ENCODE results near the gene DCAKD. TPM values are rescaled to one million over a fixed set of nuclear protein-coding genes. Genes with fewer than 3 reads are reported as not detected.

The DCAKD gene
- total RNA-seq, 1 experiment from 2014 or later = 48.3 TPM

- no peaks in the 10 kb centered on the region for H3K9me3 ChIP-seq (ENCODE audit: control insufficient read depth, low read depth, low read length)
- no peak overlapping the region for H3K4ac ChIP-seq (ENCODE audit: low read depth, low read length)
- H3K23ac ChIP-seq (ENCODE audit: insufficient read length, low read depth, low read length) = no peak overlapping the region
- no peaks in the 10 kb centered on the region for H4K20me1 ChIP-seq (ENCODE audit: control insufficient read depth, insufficient read depth, insufficient read length)
- peaks cover 23 to 57% of the 10 kb centered on the region in 2 experiments for H3K4me1 Mint-ChIP-seq
- no peaks in the 10 kb centered on the region; the same call in 1 of the 2 replicates for H3K4me1 ChIP-seq (ENCODE audit: insufficient read depth, low read length)
- no peaks in the 10 kb centered on the region for H3K9me3 Mint-ChIP-seq
- H3K4me2 ChIP-seq (ENCODE audit: insufficient read depth, insufficient read length, low read length) = no peak overlapping the region
- H2BK15ac ChIP-seq (ENCODE audit: low read depth, low read length) = no peak overlapping the region
- H4K8ac ChIP-seq (replicated peaks; ENCODE audit: insufficient read length, low read depth, low read length) = no peak overlapping the region
- H3K4me3 Mint-ChIP-seq = no peak overlapping the region
- H3K79me2 ChIP-seq (ENCODE audit: insufficient read depth, low read length) = no peaks in the 10 kb centered on the region
- no peak overlapping the region for H3K56ac ChIP-seq (ENCODE audit: insufficient read length, low read depth, low read length)
- DNase-seq = no peak
- WGBS (ENCODE audit: extremely low coverage, insufficient read length, low lambda C conversion rate) = no CpG with 5 or more reads among the region's 13 CpGs
- H3K27me3 Mint-ChIP-seq (ENCODE audit: low read depth) = peaks cover 62% of the 10 kb centered on the region
- H3K14ac ChIP-seq (ENCODE audit: insufficient read depth, low read length) = no peak overlapping the region
- H3T11ph ChIP-seq (ENCODE audit: low read length) = no peak overlapping the region
- H3K27me3 ChIP-seq (ENCODE audit: insufficient read depth, low read length) = no peaks in the 10 kb centered on the region
- no peaks in the 10 kb centered on the region for H3K36me3 Mint-ChIP-seq (ENCODE audit: insufficient read depth in 1 of 3, low read depth in 3 of 3)
- peaks cover 6% of the 10 kb centered on the region for H3K23me2 ChIP-seq (ENCODE audit: insufficient read length, low read depth, low read length, poor library complexity, severe bottlenecking)
- no peak overlapping the region for H3K18ac ChIP-seq (ENCODE audit: insufficient read length, low read depth, low read length)
- no peak overlapping the region for H2BK12ac ChIP-seq (ENCODE audit: insufficient read length, low read depth, low read length)
- no peak overlapping the region for H2BK20ac ChIP-seq (ENCODE audit: low read depth, low read length, poor library complexity, severe bottlenecking)
- H3K27ac Mint-ChIP-seq = no peak overlapping the region
- H3K79me1 ChIP-seq (ENCODE audit: insufficient read depth, low read depth, low read length, poor library complexity, severe bottlenecking) = no peaks in the 10 kb centered on the region
- no peak overlapping the region for H3K9ac ChIP-seq (ENCODE audit: extremely low read depth, insufficient read length, low read length)
- H4K91ac ChIP-seq (ENCODE audit: insufficient read length, low read depth, low read length) = no peak overlapping the region
- H4K5ac ChIP-seq (ENCODE audit: insufficient read length, low read depth, low read length) = no peak overlapping the region
- H2AFZ ChIP-seq (ENCODE audit: low read length) = no peak overlapping the region
- no peak overlapping the region for H3K27ac ChIP-seq (ENCODE audit: insufficient read length, low read depth, low read length)
- no peak for TF ChIP-seq CTCF (conservative IDR thresholded peaks at IDR 0.05)
- no peak overlapping the region for H2AK5ac ChIP-seq (ENCODE audit: insufficient read length, low read length)
- no peak overlapping the region for H2BK5ac ChIP-seq (ENCODE audit: insufficient read length, low read length)
- H2BK120ac ChIP-seq (ENCODE audit: low read depth, low read length, poor library complexity, severe bottlenecking) = no peak overlapping the region
Measured at GRCh38 chr17:44976206-44976605, 75.2 kb downstream of the DCAKD start.

Other genes starting within 250 kb of the DCAKD start
- gene GJC1, start 221.3 kb downstream of the DCAKD start, total RNA-seq (2021) = 114 and 119 TPM in 2 replicates
- gene HIGD1B, start 203.7 kb downstream of the DCAKD start, total RNA-seq (2021) = not detected in 2 replicates
- 150 and 161 TPM in 2 replicates for gene EFTUD2, start 152.2 kb downstream of the DCAKD start, total RNA-seq (2021)
- gene GFAP, start 136.1 kb downstream of the DCAKD start, total RNA-seq (2021) = 1.1 and 1.2 TPM in 2 replicates
- 51.8 and 52.6 TPM in 2 replicates for gene KIF18B, start 103.9 kb downstream of the DCAKD start, total RNA-seq (2021)
- 6.0 and 6.4 TPM in 2 replicates for gene C1QL1, start 83.3 kb downstream of the DCAKD start, total RNA-seq (2021)
- 150 and 151 TPM in 2 replicates for gene NMT1, start 9.7 kb upstream of the DCAKD start, total RNA-seq (2021)
- 41.6 and 48.5 TPM in 2 replicates for gene PLCD3, start 80.9 kb upstream of the DCAKD start, total RNA-seq (2021)
- gene ACBD4, start 84.1 kb upstream of the DCAKD start, total RNA-seq (2021) = 9.7 and 10.5 TPM in 2 replicates
- 32.4 and 33.0 TPM in 2 replicates for gene HEXIM1, start 96.8 kb upstream of the DCAKD start, total RNA-seq (2021)
- 12.5 and 16.1 TPM in 2 replicates for gene HEXIM2, start 110.2 kb upstream of the DCAKD start, total RNA-seq (2021)
- gene FMNL1, start 170.3 kb upstream of the DCAKD start, total RNA-seq (2021) = 6.3 and 6.9 TPM in 2 replicates
- 0.42 and 0.81 TPM in 2 replicates for gene SPATA32, start 210.5 kb upstream of the DCAKD start, total RNA-seq (2021)

Data from H9 (cell line).